NT2/D1 (cell line): ENCODE data around the gene CYP46A1.

Source experiments
- YY1 ChIP-seq: IDR thresholded peaks from 2 replicates; pipeline ENCODE4 v1.6.1; 2011; ENCODE audit not compliant: insufficient read length, insufficient read depth
- ZNF274 ChIP-seq: IDR thresholded peaks from 2 replicates; pipeline ENCODE4 v1.6.1; 2011; ENCODE audit warnings: mild to moderate bottlenecking, low read depth, low read length

DNA sequence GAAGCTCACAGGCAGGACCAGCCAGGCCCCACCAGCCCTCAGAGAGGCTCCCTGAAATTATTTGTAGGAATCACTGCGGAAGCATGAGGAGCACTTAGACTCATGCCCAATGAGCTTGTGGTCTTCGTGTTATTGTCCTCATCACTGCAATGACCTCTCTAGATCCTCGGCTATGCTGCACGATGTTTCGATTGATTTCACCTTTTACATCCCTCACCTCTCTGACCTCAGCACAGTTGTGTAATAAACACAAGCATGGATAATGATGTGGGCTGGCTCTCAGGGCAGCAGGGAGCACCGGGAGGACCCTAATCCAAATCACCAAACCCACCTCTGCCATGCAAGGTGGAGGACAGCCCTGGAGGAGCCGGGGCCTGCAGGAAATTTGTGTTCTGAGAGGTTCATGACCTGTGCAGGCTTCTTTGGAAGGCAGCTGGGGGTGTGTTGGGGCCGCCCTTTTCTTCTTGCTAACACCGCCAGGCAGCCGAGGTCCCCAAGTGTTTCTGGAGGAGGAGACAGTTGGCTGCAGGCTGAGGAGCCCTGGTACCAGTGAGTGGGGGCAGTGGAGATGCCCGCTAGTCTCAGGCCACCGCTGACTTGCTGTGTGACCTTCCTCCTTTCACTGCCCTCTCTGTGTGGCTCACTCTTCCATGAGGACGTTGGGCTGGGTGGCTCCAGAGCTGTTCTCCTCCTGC is 79.6 kb downstream of the CYP46A1 start:
- no peak for TF ChIP-seq YY1
- TF ChIP-seq ZNF274: no peak
